HepG2 (cell line): ENCODE measurements around the gene ATP2B3. TPM values are rescaled to one million over a fixed set of nuclear protein-coding genes. Genes with fewer than 3 reads are reported as not detected.

Experiments
- ATAC-seq: fragments of 200-7000 bp; cut with Tn5 transposase; 3 replicates; pipeline ENCODE4 v1.9.1; 2020; ENCODE audit warnings: mild to moderate bottlenecking, moderate library complexity
- BruUV-seq: library from RNA; stranded (reverse); fragments of 400-500 nt; replicated peaks from 2 replicates; lab custom pipeline; 2021; lab: Mats Ljungman, UMichigan
- CTCF ChIA-PET: fragments of 300-600 bp; formaldehyde crosslinking; extraction: SDS; loops from one replicate; lab custom pipeline; 2021; ENCODE audit warnings: low total read pairs, inconsistent platforms, low intra/inter-chr PET ratio; lab: Yijun Ruan, JAX
- POLR2A ChIA-PET: fragments of 350-600 bp; sonication (Branson Sonifier 250); formaldehyde crosslinking; loops from one replicate; lab custom pipeline; 2020; ENCODE audit warnings: antibody characterized with exemption, inconsistent platforms; lab: Yijun Ruan, JAX
- DNase-seq: peaks from one replicate; pipeline ENCODE4 v3.0.0-alpha.2; 2015; ENCODE audit warnings: low spot score
- FAIRE-seq: peaks from 3 replicates; lab custom pipeline; 2011; peaks lifted over from hg19 to GRCh38; lab: Jason Lieb, UNC
- H2AFZ ChIP-seq: one replicate; pipeline ENCODE4 v1.6.1; 2011; ENCODE audit warnings: low read length, inconsistent platforms
- H3K27ac ChIP-seq: fragments of 300-600 bp; 3 replicates; pipeline ENCODE4 v1.8.0; 2011; ENCODE audit warnings: mixed run types, mild to moderate bottlenecking, mixed read lengths, low read length, inconsistent platforms; ENCODE audit not compliant: insufficient read depth; ENCODE audit errors: extremely low read length
- H3K27me3 ChIP-seq, 2 experiments: fragments of 200-600 bp in 1 of 2; 2 replicates in 1 of 2; 3 replicates in 1 of 2; pipeline versions ENCODE4 v1.6.0 to v1.8.0; 2011; ENCODE audit warnings: low read length in 2 of 2, mild to moderate bottlenecking in 2 of 2, moderate library complexity in 2 of 2, inconsistent platforms in 1 of 2; ENCODE audit not compliant: insufficient read depth in 2 of 2, control insufficient read depth in 1 of 2
- H3K36me3 ChIP-seq, 2 experiments: fragments of 200-600 bp in 1 of 2; replicated peaks in 1 of 2; 2 replicates in 1 of 2; 3 replicates in 1 of 2; pipeline versions ENCODE4 v1.5.1 to v1.8.0; 2011; ENCODE audit warnings: low read length in 2 of 2, inconsistent platforms in 1 of 2; ENCODE audit not compliant: insufficient read depth in 2 of 2, control insufficient read depth in 1 of 2
- H3K4me1 ChIP-seq: 2 replicates; pipeline ENCODE4 v1.5.1; 2012; ENCODE audit warnings: low read length, inconsistent platforms; ENCODE audit not compliant: insufficient read depth
- H3K4me2 ChIP-seq: 2 replicates; pipeline ENCODE4 v1.6.0; 2011; ENCODE audit warnings: low read depth, low read length, inconsistent platforms
- H3K4me3 ChIP-seq, 3 experiments: fragments of 200-600 bp in 1 of 3; sonication (generic), shearing (Covaris generic) in 1 of 3; replicated peaks in 1 of 3; 2 replicates each; pipeline ENCODE4 v1.5.1; 2011 to 2016; ENCODE audit warnings: low read length in 3 of 3, inconsistent platforms in 2 of 3, low read depth in 2 of 3, mild to moderate bottlenecking in 2 of 3, control low read depth in 1 of 3, mixed read lengths in 1 of 3; ENCODE audit not compliant: insufficient read depth in 1 of 3
- H3K79me2 ChIP-seq: one replicate; pipeline ENCODE4 v1.6.1; 2011; ENCODE audit warnings: low read length, inconsistent platforms; ENCODE audit not compliant: insufficient read depth
- H3K9ac ChIP-seq: 2 replicates; pipeline ENCODE4 v1.6.0; 2011; ENCODE audit warnings: mild to moderate bottlenecking, low read depth, low read length, inconsistent platforms; ENCODE audit not compliant: insufficient read depth
- H3K9me3 ChIP-seq: 2 replicates; pipeline ENCODE4 v1.5.1; 2012; ENCODE audit warnings: mild to moderate bottlenecking, low read length
- H4K20me1 ChIP-seq: 2 replicates; pipeline ENCODE4 v1.6.0; 2011; ENCODE audit warnings: inconsistent platforms, mild to moderate bottlenecking, low read length, moderate library complexity; ENCODE audit not compliant: insufficient read depth
- CREB1 ChIP-seq, 2 experiments: fragments of 450-650 bp in 1 of 2; IDR thresholded peaks; 2 replicates each; pipeline ENCODE4 v1.6.1; 2016 to 2017; ENCODE audit warnings: control low read depth in 1 of 2, mild to moderate bottlenecking in 1 of 2, missing compliant biosample characterization in 1 of 2, missing genetic modification characterization in 1 of 2
- ZNF567 ChIP-seq: sonication (generic); formaldehyde crosslinking; IDR thresholded peaks from 2 replicates; pipeline ENCODE4 v1.8.1; 2023; ENCODE audit warnings: mild to moderate bottlenecking, missing genetic modification reagents, borderline replicate concordance
- WGBS: methylation state at CpG from one replicate; pipeline ENCODE4 v1.1.6; 2017; ENCODE audit warnings: low lambda C conversion rate; 5-methylcytosine and 5-hydroxymethylcytosine counted together
- in situ Hi-C: cut with HindIII; loops from 2 replicates; pipeline ENCODE4 v1.10.0; 2017; ENCODE audit warnings: low pct_unique_long_range_greater_than_20kb; ENCODE audit not compliant: extremely low pct_ligation_motif_present
- intact Hi-C: fragments of 100-400 bp; cut with micrococcal nuclease; formaldehyde crosslinking; loops from one replicate; pipeline ENCODE4 v1.10.0; 2022; ENCODE audit not compliant: unreplicated experiment
- polyA plus RNA-seq, 8 experiments: library from polyadenylated mRNA; depleted of rRNA in 3 of 8; stranded (reverse) in 7 of 8; unstranded in 1 of 8; fragments of >200 nt; fragmentation: Illumina TruSeq in 4 of 8; extraction: Trizol in 4 of 8; gene quantifications; 2 replicates each; pipeline versions ENCODE4 v1.2.1 to v1.2.3, GENCODE V29; 2011 to 2016; ENCODE audit warnings: low read depth in 4 of 8, missing spikeins in 1 of 8, mixed read lengths in 1 of 8; ENCODE audit not compliant: insufficient read depth in 1 of 8
- total RNA-seq, 5 experiments: library from RNA; depleted of rRNA; stranded (reverse); fragments of >200 nt; fragmentation: Illumina TruSeq; extraction: Trizol; gene quantifications; 2 replicates each; pipeline ENCODE4 v1.2.3, GENCODE V29; 2016; ENCODE audit warnings: low read depth in 1 of 5
- TF ChIP-seq, protein P1 (sequence below): sonication (generic); formaldehyde crosslinking; IDR thresholded peaks from 2 replicates; pipeline ENCODE4 v1.4.0; 2020; ENCODE audit warnings: missing genetic modification reagents, borderline replicate concordance

ATP2B3 gene
- total and polyA plus RNA-seq, 2 of the 13 experiments (the other 11 are each of a cell fraction or from before 2014, with no cell fraction given) = not detected

- no peaks in the 10 kb centered on the region; a peak in 1 of 5 replicates for H3K27me3 ChIP-seq
- intact Hi-C loops = no loop called here
- H3K9ac ChIP-seq = no peak overlapping the region
- H2AFZ ChIP-seq = no peak overlapping the region
- in situ Hi-C loops = no loop called here
- H3K4me3 ChIP-seq = no peak overlapping the region
- no TSS peak for BruUV-seq
- ChIA-PET CTCF (no interaction called here), POLR2A (no interaction called here)
- DNase-seq (no peak), ATAC-seq (no peak), FAIRE-seq (no peak)
- H3K27ac ChIP-seq = no peak overlapping the region
- H3K4me1 ChIP-seq = peaks cover 30% of the 10 kb centered on the region
- peaks cover 9% of the 10 kb centered on the region for H3K79me2 ChIP-seq
- H4K20me1 ChIP-seq = no peaks in the 10 kb centered on the region
- WGBS = 97% methylated on average over 6 of the region's 21 CpGs
- H3K9me3 ChIP-seq = no peaks in the 10 kb centered on the region
- no peak overlapping the region for H3K4me2 ChIP-seq
- TF ChIP-seq, protein P1, sequence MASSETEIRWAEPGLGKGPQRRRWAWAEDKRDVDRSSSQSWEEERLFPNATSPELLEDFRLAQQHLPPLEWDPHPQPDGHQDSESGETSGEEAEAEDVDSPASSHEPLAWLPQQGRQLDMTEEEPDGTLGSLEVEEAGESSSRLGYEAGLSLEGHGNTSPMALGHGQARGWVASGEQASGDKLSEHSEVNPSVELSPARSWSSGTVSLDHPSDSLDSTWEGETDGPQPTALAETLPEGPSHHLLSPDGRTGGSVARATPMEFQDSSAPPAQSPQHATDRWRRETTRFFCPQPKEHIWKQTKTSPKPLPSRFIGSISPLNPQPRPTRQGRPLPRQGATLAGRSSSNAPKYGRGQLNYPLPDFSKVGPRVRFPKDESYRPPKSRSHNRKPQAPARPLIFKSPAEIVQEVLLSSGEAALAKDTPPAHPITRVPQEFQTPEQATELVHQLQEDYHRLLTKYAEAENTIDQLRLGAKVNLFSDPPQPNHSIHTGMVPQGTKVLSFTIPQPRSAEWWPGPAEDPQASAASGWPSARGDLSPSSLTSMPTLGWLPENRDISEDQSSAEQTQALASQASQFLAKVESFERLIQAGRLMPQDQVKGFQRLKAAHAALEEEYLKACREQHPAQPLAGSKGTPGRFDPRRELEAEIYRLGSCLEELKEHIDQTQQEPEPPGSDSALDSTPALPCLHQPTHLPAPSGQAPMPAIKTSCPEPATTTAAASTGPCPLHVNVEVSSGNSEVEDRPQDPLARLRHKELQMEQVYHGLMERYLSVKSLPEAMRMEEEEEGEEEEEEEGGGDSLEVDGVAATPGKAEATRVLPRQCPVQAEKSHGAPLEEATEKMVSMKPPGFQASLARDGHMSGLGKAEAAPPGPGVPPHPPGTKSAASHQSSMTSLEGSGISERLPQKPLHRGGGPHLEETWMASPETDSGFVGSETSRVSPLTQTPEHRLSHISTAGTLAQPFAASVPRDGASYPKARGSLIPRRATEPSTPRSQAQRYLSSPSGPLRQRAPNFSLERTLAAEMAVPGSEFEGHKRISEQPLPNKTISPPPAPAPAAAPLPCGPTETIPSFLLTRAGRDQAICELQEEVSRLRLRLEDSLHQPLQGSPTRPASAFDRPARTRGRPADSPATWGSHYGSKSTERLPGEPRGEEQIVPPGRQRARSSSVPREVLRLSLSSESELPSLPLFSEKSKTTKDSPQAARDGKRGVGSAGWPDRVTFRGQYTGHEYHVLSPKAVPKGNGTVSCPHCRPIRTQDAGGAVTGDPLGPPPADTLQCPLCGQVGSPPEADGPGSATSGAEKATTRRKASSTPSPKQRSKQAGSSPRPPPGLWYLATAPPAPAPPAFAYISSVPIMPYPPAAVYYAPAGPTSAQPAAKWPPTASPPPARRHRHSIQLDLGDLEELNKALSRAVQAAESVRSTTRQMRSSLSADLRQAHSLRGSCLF (CRISPR knock-in tag) = no peak
- TF ChIP-seq ZNF567 (CRISPR knock-in tag) (no peak), CREB1 (IDR thresholded peaks at IDR 0.05) (0 out of 2 replicates have a peak, but pooled peaks have one; percentile 12), CREB1 (CRISPR knock-in tag; IDR thresholded peaks at IDR 0.05) (no peak)
- peaks cover 3 to 5% of the 10 kb centered on the region in 2 experiments; a peak in 3 of 5 replicates for H3K36me3 ChIP-seq
These were observed 78.7 kb downstream of the ATP2B3 start for GRCh38 chrX:153595859-153596857.
